ENCODE measurements around the gene ZNF574. TPM values are rescaled to one million over a fixed set of nuclear protein-coding genes. Genes with fewer than 3 reads are reported as not detected.
A peak's percentile ranks its signal among the peaks of the same experiment; 100 is the strongest.

ZNF574 gene
- total and polyA plus RNA-seq, 2 donors (not counting 3 experiments of a cell fraction or from before 2014, with no cell fraction given): 13.6 to 15.3 TPM

GRCh38 chr19:42092350-42092749 lies 16.4 kb downstream of the ZNF574 start:
- Histone ChIP-seq H3K27ac (ENCODE audit: insufficient read depth, low read depth, low read length) (peak overlapping the region; percentile 13), H3K9ac (replicated peaks; ENCODE audit: extremely low read depth, insufficient read depth, low read length) (peak overlapping the region; percentile 42), H3K4me1 (ENCODE audit: control insufficient read depth, extremely low read depth, insufficient read depth, low read length) (peaks cover 29% of the 10 kb centered on the region), H3K79me2 (ENCODE audit: control insufficient read depth, insufficient read depth, low read length) (no peaks in the 10 kb centered on the region), H3K27me3 (ENCODE audit: control insufficient read depth in 2 of 2, insufficient read depth in 2 of 2, low read length in 2 of 2) (no peaks in the 10 kb centered on the region), H3K9me3 (replicated peaks; ENCODE audit: control insufficient read depth, insufficient read depth, low read length) (no peaks in the 10 kb centered on the region), H3K36me3 (ENCODE audit: control insufficient read depth in 2 of 2, extremely low read depth in 1 of 2, insufficient read depth in 2 of 2, low read length in 2 of 2) (no peaks in the 10 kb centered on the region), H4K20me1 (replicated peaks; ENCODE audit: control insufficient read depth, extremely low read depth, insufficient read depth, low read length) (no peaks in the 10 kb centered on the region), H2AFZ (ENCODE audit: low read depth, low read length) (no peak overlapping the region), H3K9me1 (replicated peaks; ENCODE audit: control insufficient read depth, extremely low read depth, insufficient read depth, low read length) (no peaks in the 10 kb centered on the region), H3K4me3 (replicated peaks in 1 of 3; ENCODE audit: insufficient read depth in 1 of 3, low read depth in 1 of 3, low read length in 3 of 3) (no peak overlapping the region), H3K4me2 (ENCODE audit: insufficient read depth, low read length) (no peak overlapping the region)
- intact Hi-C loops (cut with micrococcal nuclease) (loop anchor here (1.0 to 2.0 kb wide), 5 partner anchors 11 to 134 kb away; partner anchors contain the start of genes RABAC1 and ZNF574), dilution Hi-C loops (cut with MboI; ENCODE audit: extremely low pct_ligation_motif_present, low sequenced_read_pairs) (no loop called here)
- FAIRE-seq (peak; percentile 93), DNase-seq (ENCODE audit: low read depth, low spot score) (peak; percentile 92)
- POLR2A ChIA-PET: interaction anchor here (1.4 kb wide), 1 partner anchor 21 kb away, joined by 3 read pairs; no protein-coding TSS in a partner anchor
- peak; percentile 23 for TF ChIP-seq JUN (IDR thresholded peaks at IDR 0.05; ENCODE audit: borderline replicate concordance, insufficient read depth, insufficient read length, low read depth)
- peak; percentile 29 for TF ChIP-seq FOS (IDR thresholded peaks at IDR 0.05; ENCODE audit: borderline replicate concordance, insufficient read depth, low read length)
- TF ChIP-seq POLR2A (IDR thresholded peaks at IDR 0.05; ENCODE audit: low read depth, low read length): peak; percentile 32
- TF ChIP-seq POLR2AphosphoS5 (IDR thresholded peaks at IDR 0.05; ENCODE audit: insufficient read depth, low read depth, low read length): peak; percentile 72
- peak; percentile 75 to 89 for TF ChIP-seq CTCF (IDR thresholded peaks at IDR 0.05; ENCODE audit: extremely low read depth in 1 of 2, insufficient read depth in 1 of 2, low read depth in 1 of 2, low read length in 2 of 2)
- TF ChIP-seq MAX (IDR thresholded peaks at IDR 0.05; ENCODE audit: insufficient read depth, insufficient read length): no peak
- CTCF ChIA-PET: interaction anchor here (0.6 to 1.4 kb wide), 11 partner anchors 9 to 339 kb away, joined by 3 to 17 read pairs (median 5); no protein-coding TSS in a partner anchor
- no TSS peak for BruUV-seq (replicated peaks)

All from endothelial cell of umbilical vein (primary cell).